Measurements from ENCODE around the gene GNA14.
"Not testable (repeated sequence)": the region's sequence is repeated elsewhere in the genome, so short reads cannot be mapped to it uniquely, and the experiment has no call there.

Gene GNA14

GRCh38 chr9:77402286-77402685, 245.8 kb downstream of the GNA14 start:
- peak; percentile 10 for DNase-seq (ENCODE audit: low spot score)

GRCh38 chr9:77399964-77400363, 248.2 kb downstream of the GNA14 start:
- DNase-seq (ENCODE audit: low spot score): no peak

DNA sequence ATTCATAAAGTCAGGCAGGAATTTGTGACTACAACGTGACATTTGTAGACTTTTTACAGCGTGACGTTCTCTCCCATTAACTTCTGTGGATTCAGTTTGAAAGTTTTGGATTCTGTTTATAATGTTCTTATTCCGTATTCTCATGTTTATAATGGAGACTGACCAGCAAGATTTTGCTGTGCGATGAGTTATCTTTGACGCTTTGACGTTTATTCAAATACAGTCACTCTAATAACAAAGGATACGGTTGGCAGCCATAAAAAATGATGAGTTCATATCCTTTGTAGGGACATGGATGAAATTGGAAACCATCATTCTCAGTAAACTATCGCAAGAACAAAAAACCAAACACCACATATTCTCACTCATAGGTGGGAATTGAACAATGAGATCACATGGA, 249.5 kb downstream of the GNA14 start:
- DNase-seq (ENCODE audit: low spot score): not testable (repeated sequence)

DNA sequence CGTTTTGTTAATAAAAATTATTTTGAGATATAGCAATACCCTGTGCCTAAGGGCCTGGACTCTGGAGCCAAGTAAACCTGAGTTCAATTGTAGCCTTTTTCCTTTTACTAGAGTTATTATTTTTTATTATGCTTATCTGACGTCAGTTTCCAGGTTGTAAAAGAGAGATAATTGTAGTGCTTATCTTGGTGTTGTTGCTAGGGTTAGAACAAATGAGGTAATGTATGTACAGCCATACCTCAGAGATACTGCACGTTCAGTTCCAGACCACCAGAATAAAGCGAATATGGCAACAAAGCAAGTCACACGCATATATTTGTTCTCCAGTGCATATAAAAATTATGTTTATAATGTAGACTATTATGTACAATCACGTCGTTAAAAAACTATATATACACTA, 255.8 kb downstream of the GNA14 start:
- no peak for DNase-seq (ENCODE audit: low spot score)

- no peak for DNase-seq (ENCODE audit: low spot score)
These were observed 256.3 kb downstream of the GNA14 start for GRCh38 chr9:77391834-77392233.

GRCh38 chr9:77386187-77386586, 261.9 kb downstream of the GNA14 start:
- DNase-seq (ENCODE audit: low spot score): peak; percentile 35

- peak; percentile 47 for DNase-seq (ENCODE audit: low spot score)
These were observed 263.7 kb downstream of the GNA14 start for GRCh38 chr9:77384406-77384805.

GRCh38 chr9:77375956-77376532, 272.1 kb downstream of the GNA14 start:
- no peak for DNase-seq (ENCODE audit: low spot score)

DNA sequence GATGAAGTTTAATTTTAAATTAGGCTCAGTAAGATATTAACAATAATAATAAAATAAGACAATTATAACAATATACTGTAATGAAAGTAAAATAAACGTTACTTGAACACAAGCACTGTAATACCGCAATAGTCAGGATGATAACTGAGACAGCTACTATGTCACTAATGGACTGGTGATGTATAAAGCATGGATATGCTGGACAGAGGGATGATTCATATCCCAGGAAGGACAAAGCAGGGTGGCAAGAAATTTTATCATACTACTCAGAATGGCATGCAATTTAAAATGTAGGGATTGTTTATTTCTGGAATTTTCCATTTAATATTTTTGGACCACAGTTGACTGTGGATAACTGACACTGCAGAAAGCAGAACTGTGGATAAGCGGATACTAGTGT, 273.9 kb downstream of the GNA14 start:
- no peak for DNase-seq (ENCODE audit: low spot score)

All from GM03348 (cell line).